Measurements from ENCODE around the gene TAF10.

Gene TAF10

DNA sequence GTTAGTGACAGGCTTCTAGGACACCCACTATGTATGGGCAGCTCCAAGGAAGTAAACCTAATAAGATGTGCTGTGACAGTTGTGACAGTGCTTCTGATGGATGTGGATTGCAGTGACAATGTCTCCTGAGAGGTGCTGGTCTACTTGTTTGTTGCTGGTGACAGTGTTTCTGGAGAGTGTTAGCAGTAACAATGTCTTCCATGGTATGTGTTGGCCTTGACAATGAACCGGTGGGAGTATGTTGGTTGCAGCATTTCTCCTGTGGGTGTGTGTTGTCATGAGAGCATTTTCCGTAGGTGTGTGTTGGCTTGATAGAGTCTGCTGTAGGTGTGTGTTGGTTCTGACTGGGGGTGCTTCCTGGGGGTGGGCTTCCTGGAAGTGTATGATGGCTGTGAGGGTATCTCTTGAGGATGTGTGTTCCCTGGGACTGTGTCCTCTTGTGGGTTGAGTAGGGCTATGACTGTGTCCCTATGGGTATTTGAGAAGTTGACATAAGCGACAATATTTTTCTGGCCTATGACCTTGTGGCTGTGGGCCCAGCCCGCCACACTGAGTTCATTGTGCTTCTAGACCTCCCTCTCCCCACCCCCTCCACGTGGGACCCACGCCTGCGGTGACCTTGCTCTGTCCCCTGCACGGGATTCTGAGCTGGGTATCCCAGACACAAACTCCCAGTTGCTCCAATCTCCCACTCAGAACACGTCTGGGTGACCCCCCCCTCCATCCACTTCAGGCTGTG is 42.4 kb upstream of the TAF10 start:
- H3K9ac ChIP-seq = peak overlapping the region; percentile 76 to 91 (median 84); a peak in 21 of 22 replicates
- H3K36me3 ChIP-seq = no peaks in the 10 kb centered on the region
- H4K20me1 ChIP-seq = peaks cover 0 to 7% (median 0%) of the 10 kb centered on the region in 11 experiments; a peak in 3 of 22 replicates
- H3K27me3 ChIP-seq = peaks cover 18 to 40% (median 35%) of the 10 kb centered on the region in 11 experiments
- peak overlapping the region in 9 of 11 experiments; percentile 66 to 88 (median 84); a peak in 18 of 22 replicates for H3K27ac ChIP-seq
- peaks cover 15 to 53% (median 35%) of the 10 kb centered on the region in 10 experiments for H3K4me1 ChIP-seq
- peak overlapping the region; percentile 64 to 85 (median 78) for H3K4me2 ChIP-seq
- H3K9me3 ChIP-seq (replicated peaks in 1 of 11) = no peaks in the 10 kb centered on the region
- no peak for TF ChIP-seq Cebpa-rat (IDR thresholded peaks at IDR 0.05)
- peak overlapping the region; percentile 55 to 78 (median 71); a peak in 19 of 20 replicates for H3K4me3 ChIP-seq

DNA sequence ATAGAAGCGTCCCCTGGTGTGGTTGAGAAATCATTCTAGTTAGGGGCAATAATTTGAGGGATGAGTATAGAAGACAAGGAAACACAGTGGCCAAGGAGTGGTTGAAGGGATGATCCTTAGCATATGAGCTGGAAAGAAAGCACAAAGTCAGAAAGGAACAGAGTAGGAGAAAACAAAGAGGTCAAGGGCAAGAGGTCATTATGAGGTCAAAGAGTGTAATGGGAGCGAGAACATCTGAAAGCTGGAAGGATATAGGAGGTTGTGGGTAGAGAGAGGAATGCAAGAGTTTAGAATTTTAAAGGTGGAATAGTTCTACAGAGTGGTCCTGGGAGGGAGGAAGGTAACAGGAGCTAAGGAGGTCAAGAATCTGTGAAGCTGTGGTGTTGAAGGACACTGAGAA is 41.6 kb upstream of the TAF10 start:
- peaks cover 18 to 40% (median 35%) of the 10 kb centered on the region in 11 experiments for H3K27me3 ChIP-seq
- H3K9ac ChIP-seq = no peak overlapping the region
- no peak for TF ChIP-seq Cebpa-rat (IDR thresholded peaks at IDR 0.05)
- H3K27ac ChIP-seq = no peak overlapping the region
- peaks cover 0 to 7% (median 0%) of the 10 kb centered on the region in 11 experiments; a peak in 3 of 22 replicates for H4K20me1 ChIP-seq
- peak overlapping the region; percentile 64 to 85 (median 78); a peak in 21 of 22 replicates for H3K4me2 ChIP-seq
- no peaks in the 10 kb centered on the region for H3K36me3 ChIP-seq
- H3K4me3 ChIP-seq = no peak overlapping the region
- H3K4me1 ChIP-seq = peaks cover 15 to 61% (median 42%) of the 10 kb centered on the region in 10 experiments
- H3K9me3 ChIP-seq (replicated peaks in 1 of 11) = no peaks in the 10 kb centered on the region

GRCh38 chr11:6653097-6653496 is 41.1 kb upstream of the TAF10 start:
- H3K4me2 ChIP-seq = peak overlapping the region in 10 of 11 experiments; percentile 3 to 83 (median 74); a peak in 14 of 22 replicates
- peaks cover 0 to 7% (median 0%) of the 10 kb centered on the region in 11 experiments; a peak in 3 of 22 replicates for H4K20me1 ChIP-seq
- H3K9me3 ChIP-seq (replicated peaks in 1 of 11) = no peaks in the 10 kb centered on the region
- no peak overlapping the region for H3K4me3 ChIP-seq
- no peak for TF ChIP-seq Cebpa-rat (IDR thresholded peaks at IDR 0.05)
- H3K4me1 ChIP-seq = peaks cover 17 to 66% (median 48%) of the 10 kb centered on the region in 10 experiments
- H3K36me3 ChIP-seq = no peaks in the 10 kb centered on the region
- no peak overlapping the region for H3K27ac ChIP-seq
- peaks cover 18 to 40% (median 35%) of the 10 kb centered on the region in 11 experiments for H3K27me3 ChIP-seq
- no peak overlapping the region for H3K9ac ChIP-seq

- Histone ChIP-seq H3K4me3 (no peak overlapping the region), H3K4me1 (peaks cover 26 to 75% (median 57%) of the 10 kb centered on the region in 10 experiments), H3K9ac (no peak overlapping the region), H3K9me3 (replicated peaks in 1 of 11) (no peaks in the 10 kb centered on the region), H3K4me2 (peak overlapping the region in 7 of 11 experiments; percentile 56 to 83 (median 77); a peak in 11 of 22 replicates), H4K20me1 (peaks cover 0 to 7% (median 0%) of the 10 kb centered on the region in 11 experiments; a peak in 3 of 22 replicates), H3K36me3 (no peaks in the 10 kb centered on the region), H3K27ac (no peak overlapping the region), H3K27me3 (peaks cover 18 to 37% (median 33%) of the 10 kb centered on the region in 11 experiments)
- no peak for TF ChIP-seq Cebpa-rat (IDR thresholded peaks at IDR 0.05)
Measured at GRCh38 chr11:6652182-6652581, 40.2 kb upstream of the TAF10 start.

DNA sequence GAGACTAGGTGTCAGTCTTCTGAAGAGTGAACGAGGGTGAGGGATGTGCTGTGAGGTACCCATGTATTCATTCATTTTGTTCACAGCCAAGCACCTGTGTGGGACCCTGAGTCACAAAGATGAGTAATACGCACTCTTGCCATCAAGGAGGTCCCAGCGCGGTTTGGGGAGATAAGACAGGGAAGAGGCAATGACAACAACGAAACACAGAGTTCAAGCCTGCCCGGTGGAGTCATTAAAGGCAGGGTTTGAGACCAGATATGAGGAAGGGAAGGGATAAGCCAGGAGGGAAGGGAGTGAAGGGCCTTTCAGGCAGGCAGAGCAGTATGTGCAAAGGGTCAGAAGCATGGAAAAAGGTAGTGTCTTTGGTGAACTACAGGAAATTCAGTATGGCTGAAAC is 39.0 kb upstream of the TAF10 start:
- no peak overlapping the region for H3K9ac ChIP-seq
- no peak for TF ChIP-seq Cebpa-rat (IDR thresholded peaks at IDR 0.05)
- no peak overlapping the region for H3K27ac ChIP-seq
- H3K4me3 ChIP-seq = no peak overlapping the region
- H3K9me3 ChIP-seq (replicated peaks in 1 of 11) = no peaks in the 10 kb centered on the region
- H3K27me3 ChIP-seq = peaks cover 15 to 25% (median 21%) of the 10 kb centered on the region in 11 experiments
- no peak overlapping the region; a peak in 1 of 22 replicates for H3K4me2 ChIP-seq
- peaks cover 0 to 7% (median 0%) of the 10 kb centered on the region in 11 experiments; a peak in 3 of 22 replicates for H4K20me1 ChIP-seq
- H3K36me3 ChIP-seq = no peaks in the 10 kb centered on the region
- H3K4me1 ChIP-seq = peaks cover 39 to 82% (median 67%) of the 10 kb centered on the region in 10 experiments

- H3K4me1 ChIP-seq = peaks cover 47 to 90% (median 75%) of the 10 kb centered on the region in 10 experiments
- H3K9me3 ChIP-seq (replicated peaks in 1 of 11) = no peaks in the 10 kb centered on the region
- peaks cover 11 to 17% (median 14%) of the 10 kb centered on the region in 11 experiments; a peak in 20 of 22 replicates for H3K27me3 ChIP-seq
- H3K36me3 ChIP-seq = peaks cover 0 to 5% (median 0%) of the 10 kb centered on the region in 11 experiments; a peak in 2 of 22 replicates
- no peak overlapping the region for H3K4me3 ChIP-seq
- H3K9ac ChIP-seq = no peak overlapping the region; a peak in 1 of 22 replicates
- H4K20me1 ChIP-seq = peaks cover 0 to 7% (median 0%) of the 10 kb centered on the region in 11 experiments; a peak in 3 of 22 replicates
- no peak overlapping the region for H3K27ac ChIP-seq
- TF ChIP-seq Cebpa-rat (IDR thresholded peaks at IDR 0.05) = no peak
- no peak overlapping the region for H3K4me2 ChIP-seq
Measured at GRCh38 chr11:6650104-6650503, 38.1 kb upstream of the TAF10 start.

DNA sequence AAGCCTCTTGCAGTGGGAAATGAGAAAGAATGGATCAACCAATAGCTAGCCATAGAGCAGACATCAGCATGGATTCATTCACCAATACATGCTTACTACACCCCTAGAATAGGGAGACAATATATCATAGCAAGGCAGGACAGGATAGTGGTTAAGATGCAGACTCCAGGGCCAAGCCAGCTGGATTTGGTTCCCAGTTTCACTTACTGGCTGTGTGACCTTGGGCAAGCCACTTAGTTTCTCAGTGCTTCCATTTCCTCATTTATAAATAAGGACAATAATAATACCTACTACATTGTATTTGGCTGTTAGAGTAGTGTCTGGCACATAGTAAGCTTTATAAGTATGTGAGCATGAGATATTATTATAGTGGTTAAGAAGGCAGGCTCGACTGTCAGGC is 36.5 kb upstream of the TAF10 start:
- TF ChIP-seq Cebpa-rat (IDR thresholded peaks at IDR 0.05) = no peak
- peaks cover 0 to 1% (median 0%) of the 10 kb centered on the region in 11 experiments; a peak in 3 of 22 replicates for H3K27me3 ChIP-seq
- H3K27ac ChIP-seq = peak overlapping the region in 7 of 11 experiments; percentile 77 to 89 (median 85); a peak in 11 of 22 replicates
- H4K20me1 ChIP-seq = peaks cover 0 to 7% (median 0%) of the 10 kb centered on the region in 11 experiments; a peak in 3 of 22 replicates
- H3K4me1 ChIP-seq = peaks cover 36 to 90% (median 65%) of the 10 kb centered on the region in 10 experiments
- H3K9me3 ChIP-seq (replicated peaks in 1 of 11) = no peaks in the 10 kb centered on the region
- peak overlapping the region in 9 of 11 experiments; percentile 81 to 96 (median 91); a peak in 18 of 22 replicates for H3K4me2 ChIP-seq
- no peak overlapping the region for H3K9ac ChIP-seq
- peaks cover 0 to 14% (median 0%) of the 10 kb centered on the region in 11 experiments; a peak in 3 of 22 replicates for H3K36me3 ChIP-seq
- H3K4me3 ChIP-seq = no peak overlapping the region

DNA sequence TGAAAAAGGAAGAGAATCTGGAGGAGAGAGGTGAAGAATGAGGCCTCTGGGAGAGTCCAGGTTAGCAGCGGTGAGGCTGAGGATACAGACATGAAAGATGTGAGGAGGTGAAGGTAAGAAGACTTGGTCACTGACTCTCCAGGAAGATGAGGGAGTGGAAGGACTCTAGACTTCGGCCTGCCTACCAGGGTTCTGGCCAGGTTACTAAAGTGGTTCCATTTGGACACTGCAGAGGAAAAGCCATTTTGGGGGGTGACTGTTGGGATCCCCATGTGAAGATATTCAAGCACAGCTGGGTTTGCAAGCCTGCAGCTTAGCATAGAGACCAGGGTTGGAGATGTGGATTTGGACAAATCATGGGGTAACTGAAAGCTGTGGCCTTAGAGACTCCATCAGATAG is 35.8 kb upstream of the TAF10 start:
- H3K4me1 ChIP-seq = peaks cover 39 to 90% (median 65%) of the 10 kb centered on the region in 10 experiments
- peak overlapping the region in 1 of 10 experiments; percentile 49; a peak in 2 of 20 replicates for H3K4me3 ChIP-seq
- peaks cover 0 to 4% (median 0%) of the 10 kb centered on the region in 11 experiments; a peak in 3 of 22 replicates for H4K20me1 ChIP-seq
- H3K36me3 ChIP-seq = peaks cover 0 to 14% (median 0%) of the 10 kb centered on the region in 11 experiments; a peak in 3 of 22 replicates
- H3K9ac ChIP-seq = peak overlapping the region in 9 of 11 experiments; percentile 60 to 76 (median 70); a peak in 9 of 22 replicates
- H3K9me3 ChIP-seq (replicated peaks in 1 of 11) = no peaks in the 10 kb centered on the region
- H3K4me2 ChIP-seq = peak overlapping the region; percentile 81 to 96 (median 91)
- H3K27me3 ChIP-seq = no peaks in the 10 kb centered on the region; a peak in 1 of 22 replicates
- H3K27ac ChIP-seq = peak overlapping the region in 9 of 11 experiments; percentile 73 to 89 (median 85); a peak in 17 of 22 replicates
- TF ChIP-seq Cebpa-rat (IDR thresholded peaks at IDR 0.05) = no peak
